H1 (cell line): Measurements from ENCODE around the gene LYPD6. TPM values are rescaled to one million over a fixed set of nuclear protein-coding genes. Genes with fewer than 3 reads are reported as not detected.
A peak's percentile ranks its signal among the peaks of the same experiment; 100 is the strongest.

ENCODE experiments used
- CTCF ChIA-PET: fragments of 300-600 bp; sonication (Branson Sonifier 250); formaldehyde crosslinking; loops from one replicate; lab custom pipeline; 2021; ENCODE audit not compliant: partially characterized antibody; lab: Charles Lee
- POLR2A ChIA-PET: fragments of 300-600 bp; sonication (Branson Sonifier 250); formaldehyde crosslinking; loops from one replicate; lab custom pipeline; 2021; ENCODE audit warnings: inconsistent platforms; ENCODE audit not compliant: partially characterized antibody; lab: Charles Lee
- DNase-seq, 2 experiments: peaks; one replicate each; pipeline versions ENCODE4 v3.0.0 to v3.0.0-alpha.2; 2010 to 2022; ENCODE audit warnings: low spot score in 2 of 2, low read depth in 1 of 2, mixed read lengths in 1 of 2
- FAIRE-seq: peaks from 2 replicates; lab custom pipeline; 2011; peaks lifted over from hg19 to GRCh38; lab: Jason Lieb, UNC
- H2AFZ ChIP-seq: 2 replicates; pipeline ENCODE4 v1.8.1; 2012; ENCODE audit warnings: low read length, inconsistent platforms
- H2AK5ac ChIP-seq: 2 replicates; pipeline ENCODE4 v1.6.1; 2013; ENCODE audit warnings: low read depth, low read length
- H2BK120ac ChIP-seq: replicated peaks from 2 replicates; pipeline ENCODE3; 2013; ENCODE audit warnings: low read depth, low read length, inconsistent platforms
- H2BK12ac ChIP-seq: 2 replicates; pipeline ENCODE4 v1.6.1; 2013; ENCODE audit warnings: low read depth, low read length
- H2BK15ac ChIP-seq: 2 replicates; pipeline ENCODE4 v1.6.1; 2013; ENCODE audit warnings: low read length
- H2BK20ac ChIP-seq: 2 replicates; pipeline ENCODE4 v1.6.1; 2013; ENCODE audit warnings: low read length
- H2BK5ac ChIP-seq: 2 replicates; pipeline ENCODE4 v1.6.1; 2013; ENCODE audit warnings: low read depth, low read length
- H3K14ac ChIP-seq: 2 replicates; pipeline ENCODE4 v1.6.1; 2013; ENCODE audit warnings: inconsistent platforms; ENCODE audit not compliant: insufficient read length
- H3K18ac ChIP-seq: 2 replicates; pipeline ENCODE4 v1.6.1; 2013; ENCODE audit warnings: low read length; ENCODE audit errors: extremely low read depth
- H3K23ac ChIP-seq: 2 replicates; pipeline ENCODE4 v1.6.1; 2013; ENCODE audit warnings: inconsistent platforms; ENCODE audit not compliant: insufficient read length
- H3K23me2 ChIP-seq: 2 replicates; pipeline ENCODE4 v1.6.1; 2013; ENCODE audit warnings: low read depth, low read length
- H3K27ac ChIP-seq: 2 replicates; pipeline ENCODE4 v1.6.1; 2011; ENCODE audit warnings: low read depth, low read length, inconsistent platforms
- H3K27me3 ChIP-seq, 4 experiments: replicated peaks in 1 of 4; 1 replicate in 1 of 4; 2 replicates in 3 of 4; pipeline versions ENCODE4 v1.6.1 to v1.8.1; 2011 to 2013; ENCODE audit warnings: low read length in 3 of 4, mild to moderate bottlenecking in 3 of 4, inconsistent platforms in 2 of 4, mixed read lengths in 2 of 4, moderate library complexity in 1 of 4; ENCODE audit not compliant: control insufficient read depth in 3 of 4, insufficient read depth in 3 of 4; ENCODE audit errors: extremely low read depth in 1 of 4
- H3K36me3 ChIP-seq, 4 experiments: 2 replicates each; pipeline versions ENCODE4 v1.6.1 to v1.8.1; 2011 to 2013; ENCODE audit warnings: mild to moderate bottlenecking in 4 of 4, low read length in 3 of 4, moderate library complexity in 2 of 4, control low read depth in 1 of 4, inconsistent platforms in 1 of 4; ENCODE audit not compliant: insufficient read depth in 4 of 4, control insufficient read depth in 2 of 4
- H3K4ac ChIP-seq: replicated peaks from 2 replicates; pipeline ENCODE3; 2013; ENCODE audit warnings: low read length, low read depth, mixed read lengths, inconsistent platforms; ENCODE audit not compliant: insufficient read length
- H3K4me1 ChIP-seq, 4 experiments: replicated peaks in 1 of 4; 1 replicate in 1 of 4; 2 replicates in 3 of 4; pipeline versions ENCODE4 v1.6.1 to v1.8.1; 2011 to 2013; ENCODE audit warnings: low read length in 3 of 4, inconsistent platforms in 2 of 4, mixed read lengths in 1 of 4; ENCODE audit not compliant: insufficient read depth in 4 of 4, control insufficient read depth in 3 of 4
- H3K4me2 ChIP-seq, 2 experiments: 2 replicates each; pipeline versions ENCODE4 v1.6.1 to v1.8.1; 2011 to 2013; ENCODE audit warnings: low read depth in 2 of 2, low read length in 2 of 2, control low read depth in 1 of 2, inconsistent platforms in 1 of 2, mild to moderate bottlenecking in 1 of 2; ENCODE audit not compliant: insufficient read depth in 1 of 2
- H3K4me3 ChIP-seq, 4 experiments: fragments of 200-600, 300-600 bp in 1 of 4; sonication (generic), shearing (Covaris generic), sonication (Bioruptor Twin) in 1 of 4; 2 replicates each; pipeline versions ENCODE4 v1.5.1 to v1.8.1; 2011 to 2016; ENCODE audit warnings: low read length in 4 of 4, low read depth in 3 of 4, control low read depth in 2 of 4, inconsistent platforms in 2 of 4, mild to moderate bottlenecking in 2 of 4, mixed read lengths in 1 of 4, moderate library complexity in 1 of 4; ENCODE audit not compliant: insufficient read depth in 2 of 4; ENCODE audit errors: extremely low read depth in 1 of 4
- H3K56ac ChIP-seq: replicated peaks from 2 replicates; pipeline ENCODE3; 2013; ENCODE audit warnings: low read depth, mild to moderate bottlenecking, mixed read lengths, low read length, inconsistent platforms; ENCODE audit not compliant: insufficient read length
- H3K79me1 ChIP-seq: 2 replicates; pipeline ENCODE4 v1.6.1; 2013; ENCODE audit warnings: low read depth, low read length, control low read depth
- H3K79me2 ChIP-seq, 2 experiments: 2 replicates each; pipeline versions ENCODE4 v1.6.1 to v1.8.1; 2012 to 2013; ENCODE audit warnings: low read length in 2 of 2, mild to moderate bottlenecking in 2 of 2, inconsistent platforms in 1 of 2; ENCODE audit not compliant: insufficient read depth in 2 of 2, control insufficient read depth in 1 of 2
- H3K9ac ChIP-seq, 4 experiments: replicated peaks in 1 of 4; 1 replicate in 1 of 4; 2 replicates in 3 of 4; pipeline versions ENCODE4 v1.6.1 to v1.8.1; 2011 to 2013; ENCODE audit warnings: low read depth in 3 of 4, low read length in 3 of 4, control low read depth in 2 of 4, mild to moderate bottlenecking in 2 of 4, moderate library complexity in 2 of 4, inconsistent platforms in 1 of 4; ENCODE audit errors: extremely low read depth in 1 of 4
- H3K9me3 ChIP-seq, 2 experiments: 2 replicates each; pipeline versions ENCODE4 v1.6.1 to v1.8.1; 2012 to 2013; ENCODE audit warnings: mild to moderate bottlenecking in 2 of 2, moderate library complexity in 2 of 2, control low read depth in 1 of 2, inconsistent platforms in 1 of 2, low read depth in 1 of 2, low read length in 1 of 2, mixed read lengths in 1 of 2; ENCODE audit not compliant: insufficient read depth in 2 of 2
- H4K20me1 ChIP-seq, 2 experiments: replicated peaks in 1 of 2; 2 replicates each; pipeline versions ENCODE3 to v1.8.1; 2011 to 2013; ENCODE audit warnings: inconsistent platforms in 2 of 2, low read length in 2 of 2, mild to moderate bottlenecking in 1 of 2; ENCODE audit not compliant: insufficient read depth in 2 of 2, control insufficient read depth in 1 of 2
- H4K5ac ChIP-seq: 2 replicates; pipeline ENCODE4 v1.6.1; 2013; ENCODE audit warnings: low read length, low read depth, mixed read lengths, inconsistent platforms; ENCODE audit not compliant: insufficient read length
- H4K8ac ChIP-seq: 2 replicates; pipeline ENCODE4 v1.8.0; 2013; ENCODE audit warnings: mild to moderate bottlenecking, moderate library complexity, low read length, inconsistent platforms; ENCODE audit not compliant: insufficient read depth; ENCODE audit errors: extremely low read depth
- H4K91ac ChIP-seq: replicated peaks from 2 replicates; pipeline ENCODE3; 2013; ENCODE audit warnings: low read length, mixed read lengths, inconsistent platforms; ENCODE audit not compliant: insufficient read length
- BRCA1 ChIP-seq: IDR thresholded peaks from 2 replicates; pipeline ENCODE4 v1.6.1; 2012; ENCODE audit warnings: low read depth, low read length, improper control_type of control experiment
- CBX5 ChIP-seq: fragments of 300-800, 300-1000 bp; sonication (generic); IDR thresholded peaks from 2 replicates; pipeline ENCODE4 v1.7.1; 2016; ENCODE audit warnings: antibody characterized with exemption, low read length, low read depth
- CHD2 ChIP-seq: IDR thresholded peaks from 2 replicates; pipeline ENCODE4 v1.6.1; 2012; ENCODE audit warnings: low read length, improper control_type of control experiment
- E2F6 ChIP-seq: IDR thresholded peaks from 2 replicates; pipeline ENCODE4 v1.6.1; 2012; ENCODE audit warnings: inconsistent platforms
- FOSL1 ChIP-seq: IDR thresholded peaks from 2 replicates; pipeline ENCODE4 v1.6.1; 2011; ENCODE audit warnings: mild to moderate bottlenecking, low read depth, low read length, moderate library complexity; ENCODE audit not compliant: insufficient read depth
- NANOG ChIP-seq: IDR thresholded peaks from 2 replicates; pipeline ENCODE4 v1.6.1; 2011; ENCODE audit warnings: low read length, low read depth, mild to moderate bottlenecking, inconsistent platforms; ENCODE audit not compliant: insufficient read depth, poor library complexity, severe bottlenecking
- NRF1 ChIP-seq: IDR thresholded peaks from 2 replicates; pipeline ENCODE4 v1.6.1; 2011; ENCODE audit warnings: mild to moderate bottlenecking, low read depth, low read length, improper control_type of control experiment
- WGBS, 2 experiments: shearing (Covaris generic) in 1 of 2; methylation state at CpG; one replicate each; pipeline versions ENCODE4 v1.1.6 to v1.1.7; 2013 to 2015; ENCODE audit warnings: low lambda C conversion rate in 2 of 2, mixed read lengths in 2 of 2, inconsistent platforms in 1 of 2, low coverage in 1 of 2, missing lambda C conversion rate in 1 of 2; ENCODE audit not compliant: insufficient replicate concordance in 2 of 2, insufficient coverage in 1 of 2, insufficient read length in 1 of 2; ENCODE audit errors: extremely low coverage in 1 of 2, missing lambda C conversion rate in 1 of 2; 5-methylcytosine and 5-hydroxymethylcytosine counted together
- polyA plus RNA-seq, 7 experiments: library from polyadenylated mRNA; depleted of rRNA in 3 of 7; stranded (reverse) in 5 of 7; unstranded in 2 of 7; fragments of >200 nt in 5 of 7; fragments of 200-250 nt in 2 of 7; gene quantifications; 1 replicate in 5 of 7; 2 replicates in 1 of 7; 4 replicates in 1 of 7; pipeline versions ENCODE4 v1.2.1 to v1.2.3, GENCODE V29; 2011 to 2013; ENCODE audit warnings: missing spikeins in 2 of 7, mixed read lengths in 2 of 7
- total RNA-seq: library from RNA; stranded (reverse); fragmentation: NEBNext Ultra II Directional; extraction: Animal tissue kit (Norgen Biotek cat#: 25700); gene quantifications from 2 replicates; pipeline ENCODE4 v1.2.1, GENCODE V29; 2021

LYPD6 gene
- total and polyA plus RNA-seq, 2 of the 8 experiments (the other 6 are each of a cell fraction or from before 2014, with no cell fraction given), result 5.6 to 8.9 TPM

GRCh38 chr2:149451417-149452165 is 121.2 kb downstream of the LYPD6 start:
- no peak overlapping the region for H4K8ac ChIP-seq
- no peak overlapping the region; the same call in 1 of the 2 replicates for H3K18ac ChIP-seq
- no peak overlapping the region for H4K91ac ChIP-seq
- no peak overlapping the region for H4K5ac ChIP-seq
- no peaks in the 10 kb centered on the region for H3K36me3 ChIP-seq
- peaks cover 0 to 6% (median 4%) of the 10 kb centered on the region in 4 experiments; a peak in 3 of 7 replicates for H3K27me3 ChIP-seq
- WGBS, 2 experiments, result 63% methylated on average over 3 of the region's 3 CpGs; no CpG with 5 or more reads in 1 of the 2 experiments
- DNase-seq, result no peak
- H3K9me3 ChIP-seq, result no peaks in the 10 kb centered on the region
- peak overlapping the region in 1 of 2 experiments; percentile 22; a peak in 1 of 4 replicates for H3K4me2 ChIP-seq
- no peaks in the 10 kb centered on the region for H3K23me2 ChIP-seq
- FAIRE-seq, result no peak
- H2BK5ac ChIP-seq, result no peak overlapping the region
- no peak overlapping the region for H2BK20ac ChIP-seq
- ChIA-PET CTCF (interaction anchor here (1.5 to 1.8 kb wide), 3 partner anchors 78 to 433 kb away, joined by 4 read pairs; no protein-coding TSS in a partner anchor), POLR2A (interaction anchor here (1.7 kb wide), 1 partner anchor 413 kb away, joined by 3 read pairs; the partner anchor contains the start of gene LYPD6B)
- no peak overlapping the region for H3K9ac ChIP-seq
- no peak overlapping the region for H3K14ac ChIP-seq
- no peaks in the 10 kb centered on the region for H3K79me2 ChIP-seq
- H3K56ac ChIP-seq, result no peak overlapping the region
- no peak overlapping the region for H3K27ac ChIP-seq
- H2AK5ac ChIP-seq, result no peak overlapping the region
- H4K20me1 ChIP-seq, result no peaks in the 10 kb centered on the region
- H3K4me1 ChIP-seq, result peaks cover 0 to 10% (median 0%) of the 10 kb centered on the region in 4 experiments; a peak in 3 of 7 replicates
- no peaks in the 10 kb centered on the region for H3K79me1 ChIP-seq
- no peak overlapping the region for H2BK120ac ChIP-seq
- no peak overlapping the region for H3K4me3 ChIP-seq
- H3K23ac ChIP-seq, result no peak overlapping the region
- no peak overlapping the region for H3K4ac ChIP-seq
- H2AFZ ChIP-seq, result no peak overlapping the region
- H2BK15ac ChIP-seq, result no peak overlapping the region
- TF ChIP-seq BRCA1 (no peak), NRF1 (no peak), E2F6 (no peak), FOSL1 (no peak), CBX5 (no peak), NANOG (no peak), CHD2 (no peak)
- H2BK12ac ChIP-seq, result no peak overlapping the region
